ENCODE data around the gene VAT1.
"Not testable (repeated sequence)": the region's sequence is repeated elsewhere in the genome, so short reads cannot be mapped to it uniquely, and the experiment has no call there.

The VAT1 gene

GRCh38 chr17:43056051-43056450 is 33.9 kb upstream of the VAT1 start:
- DNase-seq (ENCODE audit: low read depth, low spot score) = no peak
- in situ Hi-C loops (cut with HindIII; ENCODE audit: low sequenced_read_pairs) = no loop called here
- no peak for TF ChIP-seq CTCF (IDR thresholded peaks at IDR 0.05; ENCODE audit: low read depth, low read length)

GRCh38 chr17:43053008-43053407 is 30.8 kb upstream of the VAT1 start:
- DNase-seq (ENCODE audit: low read depth, low spot score); H3K4me3 ChIP-seq (ENCODE audit: low read depth, low read length); in situ Hi-C loops (cut with HindIII; ENCODE audit: low sequenced_read_pairs): not testable (repeated sequence)

More at GRCh38 chr17:43056051-43056450, 33.9 kb upstream of the VAT1 start:
- H3K4me3 ChIP-seq (ENCODE audit: low read depth, low read length) = no peak overlapping the region

GRCh38 chr17:43051969-43052368 is 29.8 kb upstream of the VAT1 start:
- in situ Hi-C loops (cut with HindIII; ENCODE audit: low sequenced_read_pairs) = no loop called here
- TF ChIP-seq CTCF (IDR thresholded peaks at IDR 0.05; ENCODE audit: low read depth, low read length) = no peak
- no peak overlapping the region for H3K4me3 ChIP-seq (ENCODE audit: low read depth, low read length)
- DNase-seq (ENCODE audit: low read depth, low spot score) = no peak

GRCh38 chr17:43044024-43044423 is 21.8 kb upstream of the VAT1 start:
- in situ Hi-C loops (cut with HindIII; ENCODE audit: low sequenced_read_pairs) = no loop called here
- no peak overlapping the region for H3K4me3 ChIP-seq (ENCODE audit: low read depth, low read length)
- TF ChIP-seq CTCF (IDR thresholded peaks at IDR 0.05; ENCODE audit: low read depth, low read length) = no peak
- no peak for DNase-seq (ENCODE audit: low read depth, low spot score)

- H3K4me3 ChIP-seq (ENCODE audit: low read depth, low read length) = no peak overlapping the region
- in situ Hi-C loops (cut with HindIII; ENCODE audit: low sequenced_read_pairs) = no loop called here
- TF ChIP-seq CTCF (IDR thresholded peaks at IDR 0.05; ENCODE audit: low read depth, low read length) = no peak
- no peak for DNase-seq (ENCODE audit: low read depth, low spot score)
These were observed 21.1 kb upstream of the VAT1 start for GRCh38 chr17:43043307-43043706.

GRCh38 chr17:43042025-43042628 is 19.9 kb upstream of the VAT1 start:
- H3K4me3 ChIP-seq (ENCODE audit: low read depth, low read length) = no peak overlapping the region
- no peak for TF ChIP-seq CTCF (IDR thresholded peaks at IDR 0.05; ENCODE audit: low read depth, low read length)
- in situ Hi-C loops (cut with HindIII; ENCODE audit: low sequenced_read_pairs) = no loop called here
- DNase-seq (ENCODE audit: low read depth, low spot score) = no peak

- no peak for DNase-seq (ENCODE audit: low read depth, low spot score)
- H3K4me3 ChIP-seq (ENCODE audit: low read depth, low read length) = no peak overlapping the region
- TF ChIP-seq CTCF (IDR thresholded peaks at IDR 0.05; ENCODE audit: low read depth, low read length) = no peak
- in situ Hi-C loops (cut with HindIII; ENCODE audit: low sequenced_read_pairs) = no loop called here
These were observed 18.5 kb upstream of the VAT1 start for GRCh38 chr17:43040655-43041054.

Data from astrocyte of the spinal cord (primary cell).